Ovary (tissue), 9 donors: ENCODE measurements around the gene ASB10. TPM values are rescaled to one million over a fixed set of nuclear protein-coding genes. Genes with fewer than 3 reads are reported as not detected.
A peak's percentile ranks its signal among the peaks of the same experiment; 100 is the strongest.

ENCODE experiments used
- DNase-seq, 5 donors: peaks; one replicate each; pipeline ENCODE4 v3.0.0-alpha.2; 2019 to 2020
- H3K27ac ChIP-seq, 2 donors: fragments of 200-600 bp; one replicate each; pipeline versions ENCODE4 v1.5.1 to v1.8.0; 2019 to 2022
- H3K27me3 ChIP-seq: fragments of 200-600 bp; one replicate; pipeline ENCODE4 v1.8.0; 2022
- H3K36me3 ChIP-seq: fragments of 200-600 bp; sonication (generic); one replicate; pipeline ENCODE4 v1.5.1; 2019
- H3K4me1 ChIP-seq: one replicate; pipeline ENCODE4 v1.8.1; 2013; ENCODE audit warnings: mild to moderate bottlenecking, moderate library complexity; ENCODE audit not compliant: insufficient read depth
- H3K4me3 ChIP-seq: fragments of 200-600 bp; sonication (generic); one replicate; pipeline ENCODE4 v1.5.1; 2017
- H3K9me3 ChIP-seq, 2 donors: fragments of 200-600 bp in 1 of 2; sonication (generic) in 1 of 2; one replicate each; pipeline versions ENCODE4 v1.5.1 to v1.8.1; 2013 to 2019; ENCODE audit warnings: mild to moderate bottlenecking in 1 of 2, moderate library complexity in 1 of 2
- EP300 ChIP-seq: sonication (generic); formaldehyde crosslinking; IDR thresholded peaks from one replicate; pipeline ENCODE4 v1.6.1; 2017; ENCODE audit warnings: antibody characterized with exemption
- POLR2A ChIP-seq: fragments of 450-650 bp; IDR thresholded peaks from one replicate; pipeline ENCODE4 v1.6.1; 2017; ENCODE audit warnings: antibody characterized with exemption, mild to moderate bottlenecking, moderate library complexity
- WGBS, 3 donors: extraction: QIAGEN DNeasy Blood & Tissue Kit in 1 of 3; methylation state at CpG; one replicate each; pipeline versions ENCODE4 v1.1.5 to v1.1.7; 2013 to 2017; 5-methylcytosine and 5-hydroxymethylcytosine counted together
- intact Hi-C, 4 donors: fragments of 100-400 bp; cut with DNase I; formaldehyde crosslinking; loops; one replicate each; pipeline versions ENCODE4 v1.11.0 to v1.15.1; 2022 to 2023
- polyA plus RNA-seq, 2 donors: library from polyadenylated mRNA; stranded (reverse); fragments of 200-250 nt in 1 of 2; fragments of 350-450 nt in 1 of 2; fragmentation: Illumina TruSeq in 1 of 2; extraction: RNeasy Lipid Tissue Mini Kit (QIAGEN cat#74804) in 1 of 2; gene quantifications; one replicate each; pipeline ENCODE4 v1.2.3, GENCODE V29; 2013 to 2014
- total RNA-seq, 7 donors: library from RNA; depleted of rRNA in 2 of 7; stranded (reverse); fragments of >200 nt in 2 of 7; fragmentation: NEBNext Ultra II Directional in 3 of 7; extraction: Animal tissue kit (Norgen Biotek cat#: 25700) in 3 of 7; gene quantifications; one replicate each; pipeline versions ENCODE4 v1.1.0 to v1.2.4, GENCODE V29; 2016 to 2023
- TF ChIP-seq, protein P1 (sequence below), 3 donors: fragments of 450-650 bp in 2 of 3; fragments of 200-600 bp in 1 of 3; IDR thresholded peaks; one replicate each; pipeline versions ENCODE4 v1.5.1 to v1.8.0; 2016 to 2022; ENCODE audit warnings: antibody characterized with exemption in 3 of 3, mild to moderate bottlenecking in 1 of 3
- donor health status: DM: no; HTN: no; CAD: no; lungs with moderate emphysema.
- donor health status: DM: no; HTN: no; CAD: no.
- donor health status: Bipolar disorder and iron deficiency.
- donor health status: DM: yes; HTN: yes; CAD: no.
- donor health status: DM: no; HTN: no; CAD: no.
- donor health status: DM: yes; HTN: yes; CAD: no.

The ASB10 gene
- total and polyA plus RNA-seq, 9 donors = not detected

DNA sequence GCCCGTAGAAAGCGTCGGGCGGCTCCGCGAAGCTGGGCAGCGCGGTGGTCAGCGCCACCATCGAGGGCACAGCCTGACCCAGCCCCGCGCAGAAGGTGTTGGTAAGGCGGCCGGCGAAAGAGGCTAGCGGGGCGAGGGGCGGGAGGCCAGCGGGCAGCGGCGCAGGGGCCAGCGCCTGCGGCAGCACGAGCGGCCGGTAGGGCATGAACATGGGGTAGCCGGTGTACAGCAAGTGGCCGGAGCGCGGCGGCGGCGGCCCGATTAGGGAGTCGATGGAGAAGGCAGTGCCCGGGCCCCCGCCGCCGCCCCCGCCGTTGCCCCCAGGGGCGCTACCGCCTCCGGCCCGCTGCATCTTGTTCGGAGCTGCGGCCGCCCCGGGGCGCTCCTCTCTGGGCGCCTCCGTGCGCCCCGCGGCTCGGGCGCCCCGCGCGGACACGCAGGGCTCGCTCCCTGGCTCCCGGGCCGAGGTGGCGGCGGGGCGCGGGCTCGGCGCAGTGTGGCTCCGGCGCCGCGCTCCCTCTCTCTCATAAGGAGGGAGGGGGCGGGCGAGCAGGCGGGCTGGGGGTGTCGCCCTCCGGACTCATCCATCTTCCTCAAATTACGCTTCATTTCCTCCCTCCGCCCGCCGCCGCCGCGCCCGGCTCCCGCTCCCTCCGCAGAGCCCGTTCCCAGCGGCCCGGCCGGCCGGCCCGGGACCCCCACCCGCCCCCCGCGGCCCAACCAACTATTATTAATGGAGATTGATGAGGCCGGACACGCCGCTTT lies 19.7 kb downstream of the ASB10 start, which contains the start of gene GBX1:
TSS of gene GBX1 (minus strand) at position 498 of the 765 bp plus-strand sequence. CDS start at position 352, 146 bp downstream.
- WGBS, 3 donors = 0 to 1% (median 1%) methylated on average over 69 to 101 of the region's 101 CpGs
- Histone ChIP-seq H3K9me3 (no peaks in the 10 kb centered on the region), H3K27me3 (peaks cover 3% of the 10 kb centered on the region), H3K36me3 (no peaks in the 10 kb centered on the region), H3K4me3 (peak within 1 kb of the TSS; percentile 24), H3K4me1 (peaks cover 5% of the 10 kb centered on the region), H3K27ac (no peak within 1 kb of the TSS)
- DNase-seq = peak in 1 of 5 donors; percentile 46
- intact Hi-C loops = loop anchor here in 1 of 4 donors (5.0 kb wide), 1 partner anchor 40 kb away; no protein-coding TSS in a partner anchor
- TF ChIP-seq, protein P1, sequence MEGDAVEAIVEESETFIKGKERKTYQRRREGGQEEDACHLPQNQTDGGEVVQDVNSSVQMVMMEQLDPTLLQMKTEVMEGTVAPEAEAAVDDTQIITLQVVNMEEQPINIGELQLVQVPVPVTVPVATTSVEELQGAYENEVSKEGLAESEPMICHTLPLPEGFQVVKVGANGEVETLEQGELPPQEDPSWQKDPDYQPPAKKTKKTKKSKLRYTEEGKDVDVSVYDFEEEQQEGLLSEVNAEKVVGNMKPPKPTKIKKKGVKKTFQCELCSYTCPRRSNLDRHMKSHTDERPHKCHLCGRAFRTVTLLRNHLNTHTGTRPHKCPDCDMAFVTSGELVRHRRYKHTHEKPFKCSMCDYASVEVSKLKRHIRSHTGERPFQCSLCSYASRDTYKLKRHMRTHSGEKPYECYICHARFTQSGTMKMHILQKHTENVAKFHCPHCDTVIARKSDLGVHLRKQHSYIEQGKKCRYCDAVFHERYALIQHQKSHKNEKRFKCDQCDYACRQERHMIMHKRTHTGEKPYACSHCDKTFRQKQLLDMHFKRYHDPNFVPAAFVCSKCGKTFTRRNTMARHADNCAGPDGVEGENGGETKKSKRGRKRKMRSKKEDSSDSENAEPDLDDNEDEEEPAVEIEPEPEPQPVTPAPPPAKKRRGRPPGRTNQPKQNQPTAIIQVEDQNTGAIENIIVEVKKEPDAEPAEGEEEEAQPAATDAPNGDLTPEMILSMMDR (IDR thresholded peaks at IDR 0.05) = no peak
- no peak for TF ChIP-seq POLR2A
- no peak for TF ChIP-seq EP300

DNA sequence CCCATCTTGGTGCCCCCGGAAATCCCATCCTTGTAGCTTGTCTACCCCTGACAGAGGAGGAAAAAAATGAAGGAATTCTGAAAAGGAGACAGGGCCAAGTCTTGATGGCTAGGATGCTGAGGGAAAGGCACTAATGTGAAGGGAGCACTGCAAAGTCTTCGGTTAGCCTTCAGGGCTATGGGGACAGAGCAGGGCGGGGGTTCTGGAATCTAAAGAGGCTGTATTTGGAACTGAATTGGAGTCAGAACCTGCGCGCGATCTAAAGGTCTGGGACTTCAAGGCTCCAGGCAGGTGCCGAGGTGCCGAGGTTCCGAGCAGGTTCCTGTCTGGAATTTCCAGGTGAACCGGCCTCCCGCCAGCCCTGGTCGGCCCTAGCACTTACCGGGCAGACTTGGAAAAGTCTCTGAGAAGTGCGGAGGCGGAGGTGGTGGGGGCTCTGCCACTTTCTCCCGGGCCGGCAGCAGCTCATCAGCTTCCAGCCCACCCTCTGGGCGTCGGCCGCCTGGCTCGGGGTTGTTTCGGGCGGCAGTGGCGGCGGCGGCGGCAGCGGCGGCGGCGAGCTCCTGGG lies 20.3 kb downstream of the ASB10 start:
- H3K36me3 ChIP-seq = no peaks in the 10 kb centered on the region
- peak overlapping the region; percentile 24 for H3K4me3 ChIP-seq
- DNase-seq = no peak
- H3K9me3 ChIP-seq = no peaks in the 10 kb centered on the region
- intact Hi-C loops = loop anchor here in 1 of 4 donors (5.0 kb wide), 1 partner anchor 39 kb away; no protein-coding TSS in a partner anchor
- peaks cover 5% of the 10 kb centered on the region for H3K4me1 ChIP-seq
- peaks cover 3% of the 10 kb centered on the region for H3K27me3 ChIP-seq
- H3K27ac ChIP-seq = no peak overlapping the region
- WGBS, 3 donors = 8 to 19% (median 9%) methylated on average over 19 to 31 of the region's 31 CpGs
- TF ChIP-seq, protein P1 (IDR thresholded peaks at IDR 0.05) = no peak
- no peak for TF ChIP-seq POLR2A
- no peak for TF ChIP-seq EP300

DNA sequence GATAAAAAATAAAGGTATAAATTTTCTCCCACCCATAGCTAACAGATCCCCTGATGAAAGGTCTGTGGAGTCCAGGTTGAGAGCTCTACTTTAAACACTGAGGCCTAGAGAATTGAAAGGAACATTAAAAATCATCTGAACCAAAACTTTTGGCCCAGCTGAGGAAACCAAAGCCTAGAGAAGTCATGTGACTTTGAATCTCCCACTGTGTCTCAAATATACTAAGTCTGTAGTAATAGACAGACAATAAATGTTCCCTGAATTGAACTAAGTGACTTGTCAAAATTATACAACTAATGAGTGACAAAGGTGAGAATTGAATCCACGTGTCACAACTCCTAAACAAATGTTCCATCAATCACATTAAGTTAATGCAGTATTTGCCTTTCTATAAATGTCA lies 25.3 kb downstream of the ASB10 start:
- no peaks in the 10 kb centered on the region for H3K36me3 ChIP-seq
- TF ChIP-seq, protein P1 (IDR thresholded peaks at IDR 0.05) = no peak
- TF ChIP-seq EP300 = no peak
- no peak for TF ChIP-seq POLR2A
- no peak overlapping the region for H3K4me3 ChIP-seq
- H3K27me3 ChIP-seq = peaks cover 3% of the 10 kb centered on the region
- WGBS, 3 donors = 83 to 94% (median 87%) methylated on average over 1 of the region's 1 CpG
- DNase-seq = no peak
- H3K9me3 ChIP-seq = no peaks in the 10 kb centered on the region
- H3K27ac ChIP-seq = no peak overlapping the region
- intact Hi-C loops = no loop called here
- peaks cover under 1% of the 10 kb centered on the region for H3K4me1 ChIP-seq

DNA sequence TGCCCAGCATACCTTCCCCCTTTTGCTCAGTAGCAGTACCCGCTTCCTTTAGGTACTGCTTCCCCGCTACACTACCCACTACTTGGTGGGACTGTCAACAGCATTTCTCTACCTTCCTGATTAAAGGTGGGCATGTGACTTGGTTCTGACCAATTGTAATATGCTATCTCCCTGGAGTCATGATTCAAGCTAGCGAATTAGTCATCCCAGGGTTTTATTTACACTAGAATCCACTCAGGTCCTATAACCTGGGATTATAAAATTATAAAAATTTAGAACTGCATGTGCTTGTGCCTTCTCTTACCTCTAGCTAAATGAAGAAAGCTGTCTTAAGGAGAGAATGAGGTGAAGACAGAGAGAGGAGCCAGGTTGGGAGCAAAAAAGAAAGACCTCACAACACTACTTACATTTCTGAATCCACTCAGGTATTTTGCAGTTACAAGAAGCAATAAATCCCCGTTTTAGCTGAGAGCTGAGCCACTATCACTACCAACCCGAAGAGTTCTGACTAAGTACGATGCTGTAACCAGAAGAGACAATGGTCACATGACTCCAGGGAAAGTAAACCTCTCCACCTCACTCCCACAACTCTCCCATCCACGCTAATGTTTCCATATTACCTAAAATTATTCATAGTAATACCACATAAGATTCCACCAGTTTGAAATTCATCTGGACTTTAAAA lies 29.3 kb downstream of the ASB10 start:
- Histone ChIP-seq H3K4me3 (no peak overlapping the region), H3K27ac (no peak overlapping the region), H3K27me3 (no peaks in the 10 kb centered on the region), H3K9me3 (no peaks in the 10 kb centered on the region), H3K4me1 (no peaks in the 10 kb centered on the region), H3K36me3 (no peaks in the 10 kb centered on the region)
- intact Hi-C loops = no loop called here
- TF ChIP-seq, protein P1 (IDR thresholded peaks at IDR 0.05) = no peak
- TF ChIP-seq EP300 = no peak
- no peak for DNase-seq
- WGBS, 3 donors = 62 to 69% (median 66%) methylated on average over 7 of the region's 7 CpGs
